Stimulated activated CD8-positive, alpha-beta memory T cell treated with anti-CD3 and anti-CD28 coated beads, Interleukin-7, amount 100 ng/mL, for 48 hours (primary cell): ENCODE results near the gene KLF7.

Experiments
- DNase-seq, 2 donors: peaks; one replicate each; pipeline ENCODE4 v3.0.0-alpha.2; 2020; ENCODE audit warnings: low read depth in 1 of 2; ENCODE audit errors: extremely low read depth in 1 of 2

The KLF7 gene

GRCh38 chr2:207071820-207072219 lies 93.9 kb downstream of the KLF7 start:
- no peak for DNase-seq

GRCh38 chr2:207067473-207067872 lies 98.3 kb downstream of the KLF7 start:
- DNase-seq, result no peak

- no peak for DNase-seq
Observed at GRCh38 chr2:207066791-207067460, 98.8 kb downstream of the KLF7 start.

- DNase-seq, result no peak
Observed at GRCh38 chr2:207066166-207066565, 99.6 kb downstream of the KLF7 start.

GRCh38 chr2:207064128-207064690 lies 101.5 kb downstream of the KLF7 start:
- no peak for DNase-seq

GRCh38 chr2:207061181-207061580 lies 104.6 kb downstream of the KLF7 start:
- no peak for DNase-seq

GRCh38 chr2:207055257-207055656 lies 110.5 kb downstream of the KLF7 start:
- DNase-seq, result no peak

- no peak for DNase-seq
Observed at GRCh38 chr2:207054521-207054920, 111.2 kb downstream of the KLF7 start.

- no peak for DNase-seq
Observed at GRCh38 chr2:207051385-207051965, 114.3 kb downstream of the KLF7 start.

GRCh38 chr2:207049122-207049521 lies 116.6 kb downstream of the KLF7 start:
- DNase-seq, result no peak

GRCh38 chr2:207048416-207048815 lies 117.3 kb downstream of the KLF7 start:
- no peak for DNase-seq

- DNase-seq, result no peak
Observed at GRCh38 chr2:207046724-207047123, 119.0 kb downstream of the KLF7 start.

- DNase-seq, result no peak
Observed at GRCh38 chr2:207045531-207045930, 120.2 kb downstream of the KLF7 start.

- DNase-seq, result no peak
Observed at GRCh38 chr2:207044379-207045362, 121.1 kb downstream of the KLF7 start.

GRCh38 chr2:207042841-207043240 lies 122.9 kb downstream of the KLF7 start:
- no peak for DNase-seq

GRCh38 chr2:207041786-207042554 lies 123.8 kb downstream of the KLF7 start:
- no peak for DNase-seq

- no peak for DNase-seq
Observed at GRCh38 chr2:207041279-207041678, 124.5 kb downstream of the KLF7 start.

- DNase-seq, result no peak
Observed at GRCh38 chr2:207040696-207041095, 125.1 kb downstream of the KLF7 start.

GRCh38 chr2:207039225-207039624 lies 126.5 kb downstream of the KLF7 start:
- no peak for DNase-seq

GRCh38 chr2:207038299-207038698 lies 127.4 kb downstream of the KLF7 start:
- DNase-seq, result no peak

GRCh38 chr2:207037896-207038295 lies 127.9 kb downstream of the KLF7 start:
- DNase-seq, result no peak
